ENCODE results near the gene POU6F2.

The POU6F2 gene

DNA sequence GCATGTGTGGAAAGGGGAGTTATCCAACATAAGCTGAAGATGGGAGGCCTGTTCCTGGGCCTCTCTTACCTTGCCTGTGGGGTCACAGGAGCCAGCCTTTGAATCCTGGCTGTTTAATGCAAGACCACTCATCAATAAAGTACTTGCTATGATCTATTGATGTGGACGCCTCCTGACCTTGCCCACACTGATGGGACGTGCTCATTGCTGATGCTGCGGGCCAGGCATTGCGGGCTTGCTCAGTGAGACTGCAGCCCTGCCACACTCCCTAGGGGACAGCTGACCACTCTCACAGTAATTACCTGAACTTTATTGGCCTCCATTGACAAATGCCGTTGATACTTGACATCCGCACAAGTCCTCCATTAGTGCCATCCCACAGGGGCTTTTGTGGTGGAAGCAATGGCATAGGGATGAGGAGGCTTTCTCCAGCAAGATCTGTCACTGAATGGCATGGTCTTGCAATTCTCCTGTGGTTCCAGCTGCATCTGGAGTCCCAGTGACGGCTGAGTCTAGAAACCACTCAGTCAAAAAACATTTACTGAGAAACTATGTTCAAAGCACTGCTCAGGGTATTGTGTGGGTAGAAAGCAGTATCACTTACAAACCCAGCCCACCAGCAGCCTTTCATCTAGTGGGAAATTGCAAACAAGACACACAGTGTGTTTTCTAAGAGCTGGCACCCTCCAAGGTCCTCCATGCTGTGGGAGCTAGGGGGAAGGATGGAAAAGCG, 453.4 kb downstream of the POU6F2 start:
- H3K36me3 ChIP-seq (ENCODE audit: control insufficient read depth in 2 of 2, insufficient read depth in 1 of 2, low read length in 2 of 2) = no peaks in the 10 kb centered on the region
- ChIA-PET POLR2A (no interaction called here), CTCF (interaction anchor here (1.7 kb wide), 1 partner anchor 23 kb away, joined by 7 read pairs; no protein-coding TSS in a partner anchor)
- no peaks in the 10 kb centered on the region for H3K4me1 ChIP-seq (ENCODE audit: control insufficient read depth, insufficient read depth, low read length)
- no peaks in the 10 kb centered on the region for H3K9me3 ChIP-seq (ENCODE audit: control insufficient read depth, insufficient read depth, low read depth, low read length)
- TF ChIP-seq ZNF473 (tag by site-specific recombination; IDR thresholded peaks at IDR 0.05) (no peak), TCF7L2 (IDR thresholded peaks at IDR 0.05; ENCODE audit: borderline replicate concordance, low read depth, low read length) (no peak), ZNF600 (tag by site-specific recombination; IDR thresholded peaks at IDR 0.05) (no peak), ZNF707 (tag by site-specific recombination; IDR thresholded peaks at IDR 0.05) (no peak), ZNF416 (tag by site-specific recombination; IDR thresholded peaks at IDR 0.05) (no peak)
- H3K27ac ChIP-seq (ENCODE audit: extremely low read depth, low read depth, low read length) = no peak overlapping the region
- H3K4me3 ChIP-seq (ENCODE audit: low read depth, low read length) = no peak overlapping the region

DNA sequence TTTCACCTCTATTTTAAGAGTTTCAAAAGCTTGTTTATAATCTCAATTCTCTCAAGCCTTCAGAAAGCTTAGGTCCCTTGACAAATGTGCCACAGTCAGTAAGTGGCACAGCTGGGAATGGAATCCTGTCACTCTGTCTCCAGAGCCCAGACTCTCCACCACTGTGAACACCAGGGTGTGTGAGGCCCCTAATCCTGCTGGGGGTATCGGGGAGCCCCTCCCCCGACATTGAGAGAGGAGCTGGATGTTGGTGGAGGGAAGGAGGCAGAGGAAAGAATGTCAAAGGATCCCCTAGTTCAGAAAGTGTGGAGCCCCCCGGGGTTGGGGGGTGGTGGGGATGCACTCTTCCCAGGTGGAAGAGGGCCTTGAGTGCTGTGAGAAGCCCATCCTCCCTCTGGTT, 454.7 kb downstream of the POU6F2 start:
- H3K4me3 ChIP-seq (ENCODE audit: low read depth, low read length) = no peak overlapping the region
- no peaks in the 10 kb centered on the region for H3K9me3 ChIP-seq (ENCODE audit: control insufficient read depth, insufficient read depth, low read depth, low read length)
- POLR2A ChIA-PET = no interaction called here
- CTCF ChIA-PET = interaction anchor here (1.7 kb wide), 1 partner anchor 22 kb away, joined by 7 read pairs; no protein-coding TSS in a partner anchor
- no peak for TF ChIP-seq PRDM10 (tag by site-specific recombination; IDR thresholded peaks at IDR 0.05)
- no peak for TF ChIP-seq ZNF555 (tag by site-specific recombination; conservative IDR thresholded peaks at IDR 0.05)
- no peak for TF ChIP-seq HOXC10 (CRISPR knock-in tag; IDR thresholded peaks at IDR 0.05)
- no peak for TF ChIP-seq ZNF513 (tag by site-specific recombination; IDR thresholded peaks at IDR 0.05)
- no peak for TF ChIP-seq ZNF280D (tag by site-specific recombination; IDR thresholded peaks at IDR 0.05)
- TF ChIP-seq, protein P1, sequence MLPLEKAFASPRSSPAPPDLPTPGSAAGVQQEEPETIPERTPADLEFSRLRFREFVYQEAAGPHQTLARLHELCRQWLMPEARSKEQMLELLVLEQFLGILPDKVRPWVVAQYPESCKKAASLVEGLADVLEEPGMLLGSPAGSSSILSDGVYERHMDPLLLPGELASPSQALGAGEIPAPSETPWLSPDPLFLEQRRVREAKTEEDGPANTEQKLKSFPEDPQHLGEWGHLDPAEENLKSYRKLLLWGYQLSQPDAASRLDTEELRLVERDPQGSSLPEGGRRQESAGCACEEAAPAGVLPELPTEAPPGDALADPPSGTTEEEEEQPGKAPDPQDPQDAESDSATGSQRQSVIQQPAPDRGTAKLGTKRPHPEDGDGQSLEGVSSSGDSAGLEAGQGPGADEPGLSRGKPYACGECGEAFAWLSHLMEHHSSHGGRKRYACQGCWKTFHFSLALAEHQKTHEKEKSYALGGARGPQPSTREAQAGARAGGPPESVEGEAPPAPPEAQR (tag by site-specific recombination; IDR thresholded peaks at IDR 0.05) = no peak
- TF ChIP-seq ZFP3 (tag by site-specific recombination; IDR thresholded peaks at IDR 0.05; ENCODE audit: low read depth) = no peak
- no peak for TF ChIP-seq ZNF76 (tag by site-specific recombination; IDR thresholded peaks at IDR 0.05; ENCODE audit: borderline replicate concordance, low read depth)
- no peak for TF ChIP-seq ZNF391 (tag by site-specific recombination; IDR thresholded peaks at IDR 0.05; ENCODE audit: borderline replicate concordance, low read depth)
- no peak for TF ChIP-seq ZNF777 (tag by site-specific recombination; IDR thresholded peaks at IDR 0.05; ENCODE audit: borderline replicate concordance)
- TF ChIP-seq ZNF843 (tag by site-specific recombination; IDR thresholded peaks at IDR 0.05) = no peak
- TF ChIP-seq RBAK (tag by site-specific recombination; IDR thresholded peaks at IDR 0.05) = no peak
- no peaks in the 10 kb centered on the region for H3K36me3 ChIP-seq (ENCODE audit: control insufficient read depth in 2 of 2, insufficient read depth in 1 of 2, low read length in 2 of 2)
- H3K27ac ChIP-seq (ENCODE audit: extremely low read depth, low read depth, low read length) = no peak overlapping the region
- no peaks in the 10 kb centered on the region for H3K4me1 ChIP-seq (ENCODE audit: control insufficient read depth, insufficient read depth, low read length)

Data from HEK293 (cell line).